ENCODE results near the gene FRMD1.

Gene FRMD1

GRCh38 chr6:168070804-168071203, 8.2 kb downstream of the FRMD1 start:
- Mint-ChIP-seq H3K27ac (no peak overlapping the region), H3K4me1 (no peaks in the 10 kb centered on the region), H3K4me3 (no peak overlapping the region), H3K27me3 (peaks cover 4% of the 10 kb centered on the region), H3K36me3 (no peaks in the 10 kb centered on the region), H3K9me3 (peaks cover 1% of the 10 kb centered on the region)
- ATAC-seq (ENCODE audit: low read depth) = no peak
- no peak for DNase-seq (ENCODE audit: low spot score in 2 of 2)

DNA sequence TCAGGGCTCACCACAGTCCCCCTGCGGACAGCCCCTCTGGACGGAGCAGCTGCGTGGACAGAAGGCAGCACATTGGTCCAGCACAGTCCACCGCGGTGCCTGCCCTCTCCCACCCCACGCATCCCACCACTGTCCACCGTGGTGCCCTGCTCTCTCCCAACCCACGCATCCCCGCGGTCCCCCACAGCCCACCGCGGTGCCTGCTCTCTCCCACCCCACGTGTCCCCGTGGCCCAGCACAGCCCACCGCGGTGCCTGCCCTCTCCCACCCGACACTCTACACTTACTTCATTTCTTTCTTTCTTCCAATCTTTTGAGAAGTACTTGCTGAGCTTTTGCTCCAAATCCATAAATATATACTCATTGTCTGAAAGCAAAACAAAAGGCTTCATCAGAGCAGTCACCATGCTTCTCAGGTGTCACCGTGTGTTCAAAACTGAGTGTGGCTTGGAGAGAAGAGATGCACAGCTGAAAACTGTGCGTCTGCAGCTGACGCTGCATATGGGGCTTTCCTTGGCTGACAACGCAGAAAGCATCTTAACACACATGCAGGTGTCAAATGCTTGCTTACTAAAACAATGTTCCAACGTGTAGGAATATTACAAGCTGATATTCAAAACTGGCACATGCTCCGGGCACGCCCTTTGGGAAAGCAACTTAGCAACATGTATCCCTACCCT, 11.8 kb downstream of the FRMD1 start:
- no peaks in the 10 kb centered on the region for H3K4me1 Mint-ChIP-seq
- H3K27ac Mint-ChIP-seq = no peak overlapping the region
- H3K9me3 Mint-ChIP-seq = peaks cover 1% of the 10 kb centered on the region
- no peak overlapping the region for H3K4me3 Mint-ChIP-seq
- no peaks in the 10 kb centered on the region for H3K36me3 Mint-ChIP-seq
- H3K27me3 Mint-ChIP-seq = peaks cover 4% of the 10 kb centered on the region
- no peak for ATAC-seq (ENCODE audit: low read depth)
- no peak for DNase-seq (ENCODE audit: low spot score in 2 of 2)

DNA sequence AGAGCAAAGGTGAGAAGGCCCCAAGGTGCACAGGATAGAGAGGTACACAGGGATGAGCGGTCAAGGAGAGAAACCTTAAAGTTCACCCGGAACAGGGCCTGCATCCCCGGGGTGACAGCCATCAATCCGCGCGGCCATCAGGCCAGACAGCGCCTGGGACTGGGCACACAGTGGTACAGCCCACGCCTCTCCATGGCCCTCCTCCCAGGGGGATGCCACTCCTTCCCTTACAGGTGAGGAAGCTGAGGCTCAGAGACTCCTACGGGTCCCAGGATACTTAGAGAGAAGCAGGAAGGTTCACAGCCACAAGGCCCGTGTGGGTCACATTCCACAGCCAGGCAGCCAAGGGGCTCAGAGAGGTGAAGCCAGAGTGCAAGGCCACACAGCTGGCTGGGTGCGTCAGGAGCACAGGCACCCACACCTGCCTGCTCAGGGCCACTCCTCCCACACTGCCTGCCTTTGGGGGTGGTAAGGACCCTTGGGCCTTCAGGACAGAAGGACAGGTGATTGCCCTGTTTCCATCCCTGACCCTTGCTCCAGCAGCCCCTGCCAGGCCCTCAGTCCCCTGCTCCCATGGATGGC, 14.7 kb downstream of the FRMD1 start:
- no peaks in the 10 kb centered on the region for H3K36me3 Mint-ChIP-seq
- peaks cover 4% of the 10 kb centered on the region for H3K27me3 Mint-ChIP-seq
- H3K4me1 Mint-ChIP-seq = no peaks in the 10 kb centered on the region
- no peak overlapping the region for H3K27ac Mint-ChIP-seq
- no peak overlapping the region for H3K4me3 Mint-ChIP-seq
- ATAC-seq (ENCODE audit: low read depth) (no peak), DNase-seq (ENCODE audit: low spot score in 2 of 2) (no peak)
- peaks cover 1% of the 10 kb centered on the region for H3K9me3 Mint-ChIP-seq

GRCh38 chr6:168063431-168063830, 15.6 kb downstream of the FRMD1 start:
- H3K27me3 Mint-ChIP-seq = peaks cover 4% of the 10 kb centered on the region
- no peak for DNase-seq (ENCODE audit: low spot score in 2 of 2)
- no peak overlapping the region for H3K4me3 Mint-ChIP-seq
- no peaks in the 10 kb centered on the region for H3K36me3 Mint-ChIP-seq
- no peak overlapping the region for H3K27ac Mint-ChIP-seq
- peaks cover 1% of the 10 kb centered on the region for H3K9me3 Mint-ChIP-seq
- ATAC-seq (ENCODE audit: low read depth) = no peak
- no peaks in the 10 kb centered on the region for H3K4me1 Mint-ChIP-seq

DNA sequence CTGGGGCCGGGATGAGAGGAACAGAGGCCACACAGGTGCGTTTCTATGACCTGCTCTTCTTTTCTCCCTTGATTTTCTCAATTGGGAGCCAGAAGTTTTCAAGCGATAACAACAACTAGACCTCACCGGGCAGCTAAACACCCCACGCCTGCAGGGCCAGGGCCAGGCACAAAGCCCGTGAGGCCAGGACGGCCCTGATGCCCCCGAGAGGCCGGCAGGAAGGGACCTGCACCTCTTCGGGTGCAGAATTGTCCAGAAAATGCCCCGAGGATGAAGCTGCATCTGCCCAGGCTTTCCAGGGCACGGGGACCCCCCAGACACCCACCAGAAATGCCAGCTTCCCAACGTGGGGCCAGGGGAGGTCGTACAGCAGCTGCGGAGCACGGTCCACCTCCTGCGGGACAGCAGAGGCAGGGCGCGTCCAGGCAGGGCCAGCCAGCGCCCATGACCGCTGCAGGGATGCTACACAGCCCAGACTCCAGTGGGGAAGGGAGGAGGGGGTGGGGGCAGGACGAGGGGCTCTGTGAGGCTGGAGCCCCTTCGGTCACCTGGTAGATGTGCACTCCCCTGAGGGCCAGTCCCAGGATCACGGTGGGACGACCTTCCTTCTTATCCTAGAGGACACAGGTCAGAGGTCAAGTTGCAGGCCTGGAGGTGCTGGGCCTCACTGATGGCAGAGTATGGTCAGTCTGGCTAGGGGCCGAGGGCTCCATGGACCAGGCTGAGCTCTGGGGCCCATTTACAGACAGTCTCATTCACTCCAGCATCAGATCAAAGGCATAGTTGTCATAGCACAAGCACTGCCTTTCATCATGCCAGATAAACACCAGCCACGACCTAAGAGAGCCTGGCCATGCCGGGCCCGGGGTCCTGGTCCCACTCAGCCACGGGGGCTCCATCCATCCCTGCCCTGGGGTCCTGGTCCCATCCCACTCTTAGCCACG, 16.4 kb downstream of the FRMD1 start:
- Mint-ChIP-seq H3K4me3 (no peak overlapping the region), H3K4me1 (no peaks in the 10 kb centered on the region)

GRCh38 chr6:168061269-168062210, 17.5 kb downstream of the FRMD1 start:
- DNase-seq (ENCODE audit: low spot score in 2 of 2) = no peak
- H3K4me1 Mint-ChIP-seq = no peaks in the 10 kb centered on the region
- H3K4me3 Mint-ChIP-seq = no peak overlapping the region
- no peak overlapping the region for H3K27ac Mint-ChIP-seq
- no peak for ATAC-seq (ENCODE audit: low read depth)
- peaks cover 1% of the 10 kb centered on the region for H3K9me3 Mint-ChIP-seq
- H3K36me3 Mint-ChIP-seq = no peaks in the 10 kb centered on the region
- peaks cover 4% of the 10 kb centered on the region for H3K27me3 Mint-ChIP-seq

More for the DNA sequence above, 16.4 kb downstream of the FRMD1 start:
- no peak overlapping the region for H3K27ac Mint-ChIP-seq
- peaks cover 1% of the 10 kb centered on the region for H3K9me3 Mint-ChIP-seq
- ATAC-seq (ENCODE audit: low read depth) = no peak
- DNase-seq (ENCODE audit: low spot score in 2 of 2) = no peak
- H3K36me3 Mint-ChIP-seq = no peaks in the 10 kb centered on the region
- peaks cover 6% of the 10 kb centered on the region for H3K27me3 Mint-ChIP-seq

DNA sequence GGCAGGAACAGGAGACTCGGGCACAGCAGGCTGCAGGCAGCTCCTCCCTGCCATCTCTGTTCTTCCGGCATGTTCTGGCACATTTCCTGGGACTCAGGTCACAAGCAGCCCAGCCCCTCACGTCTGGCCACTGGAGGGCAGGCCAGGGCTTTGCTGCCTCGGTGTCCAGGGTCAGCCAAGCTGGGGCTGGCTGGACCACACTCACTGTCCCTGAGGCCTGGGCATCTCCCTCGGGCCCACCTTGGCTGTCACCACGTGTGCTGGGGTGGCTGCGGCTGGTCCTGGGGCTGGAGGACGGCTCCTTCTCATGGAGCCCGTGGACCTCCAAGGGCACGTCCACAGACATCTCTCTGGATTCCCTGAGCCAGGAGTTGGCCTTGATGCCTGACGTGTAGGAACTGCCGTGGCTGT, 18.5 kb downstream of the FRMD1 start:
- DNase-seq (ENCODE audit: low spot score in 2 of 2) = no peak
- Mint-ChIP-seq H3K36me3 (no peaks in the 10 kb centered on the region), H3K9me3 (no peaks in the 10 kb centered on the region), H3K27me3 (peaks cover 4% of the 10 kb centered on the region), H3K27ac (no peak overlapping the region), H3K4me1 (no peaks in the 10 kb centered on the region), H3K4me3 (no peak overlapping the region)
- no peak for ATAC-seq (ENCODE audit: low read depth)

GRCh38 chr6:168058691-168059551, 20.1 kb downstream of the FRMD1 start:
- H3K9me3 Mint-ChIP-seq = no peaks in the 10 kb centered on the region
- H3K27ac Mint-ChIP-seq = no peak overlapping the region
- no peak for ATAC-seq (ENCODE audit: low read depth)
- no peak overlapping the region for H3K4me3 Mint-ChIP-seq
- no peaks in the 10 kb centered on the region for H3K4me1 Mint-ChIP-seq
- H3K36me3 Mint-ChIP-seq = no peaks in the 10 kb centered on the region
- peaks cover 4% of the 10 kb centered on the region for H3K27me3 Mint-ChIP-seq
- DNase-seq (ENCODE audit: low spot score in 2 of 2) = no peak

- Mint-ChIP-seq H3K4me3 (no peak overlapping the region), H3K36me3 (no peaks in the 10 kb centered on the region), H3K27me3 (peaks cover 4% of the 10 kb centered on the region), H3K9me3 (no peaks in the 10 kb centered on the region), H3K4me1 (no peaks in the 10 kb centered on the region), H3K27ac (no peak overlapping the region)
- ATAC-seq (ENCODE audit: low read depth) = no peak
- no peak for DNase-seq (ENCODE audit: low spot score in 2 of 2)
Measured at GRCh38 chr6:168057836-168058235, 21.2 kb downstream of the FRMD1 start.

GRCh38 chr6:168056892-168057527, 22.0 kb downstream of the FRMD1 start:
- Mint-ChIP-seq H3K4me3 (no peak overlapping the region), H3K4me1 (no peaks in the 10 kb centered on the region), H3K9me3 (no peaks in the 10 kb centered on the region), H3K36me3 (no peaks in the 10 kb centered on the region), H3K27me3 (peaks cover 4% of the 10 kb centered on the region), H3K27ac (no peak overlapping the region)
- ATAC-seq (ENCODE audit: low read depth) (no peak), DNase-seq (ENCODE audit: low spot score in 2 of 2) (no peak)

- no peak overlapping the region for H3K4me3 Mint-ChIP-seq
- H3K9me3 Mint-ChIP-seq = no peaks in the 10 kb centered on the region
- no peaks in the 10 kb centered on the region for H3K36me3 Mint-ChIP-seq
- ATAC-seq (ENCODE audit: low read depth) (no peak), DNase-seq (ENCODE audit: low spot score in 2 of 2) (no peak)
- H3K27me3 Mint-ChIP-seq = peaks cover 2% of the 10 kb centered on the region
- no peak overlapping the region for H3K27ac Mint-ChIP-seq
- H3K4me1 Mint-ChIP-seq = no peaks in the 10 kb centered on the region
Measured at GRCh38 chr6:168055696-168056489, 23.1 kb downstream of the FRMD1 start.

All from memory B cell (primary cell).